Stimulated activated CD4-positive, alpha-beta T cell treated with anti-CD3 and anti-CD28 coated beads, Interleukin-1b, Interleukin-23, amount 100 ng/mL, for 48 hours (primary cell): ENCODE measurements around the gene PHACTR1.

Experiments used
- DNase-seq: peaks from one replicate; pipeline ENCODE4 v3.0.0-alpha.2; 2020

The PHACTR1 gene

DNA sequence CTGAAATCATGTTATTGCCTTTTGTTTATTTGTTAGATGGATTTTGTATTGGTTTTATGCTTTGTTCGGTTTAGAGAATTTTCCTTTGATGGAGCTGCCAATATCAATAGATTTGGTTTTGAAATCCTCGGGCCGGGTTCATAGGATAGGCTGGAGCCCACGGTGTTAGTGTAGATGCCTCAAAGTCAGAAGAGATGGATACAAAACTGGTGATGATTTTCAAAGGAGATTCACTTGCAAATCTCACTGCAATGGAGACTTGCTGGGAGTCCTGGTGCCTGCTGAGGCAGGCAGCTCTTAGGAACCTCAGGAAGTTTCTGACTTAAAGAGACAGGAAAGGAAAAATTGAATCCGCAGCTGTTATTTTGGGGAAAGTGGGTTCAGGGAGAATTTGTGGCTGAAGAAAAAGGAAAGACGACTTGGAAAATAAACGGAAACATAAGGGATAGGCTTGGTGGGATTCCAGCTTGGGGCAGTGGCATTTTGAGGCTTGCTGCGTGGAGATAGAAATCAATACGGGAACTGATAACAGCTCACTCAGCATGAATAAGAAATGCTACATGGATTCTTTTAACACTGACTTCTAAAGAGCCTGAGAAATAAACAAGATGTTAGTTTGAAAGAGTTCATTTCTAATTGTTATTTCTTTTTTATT is 241.6 kb downstream of the PHACTR1 start:
- no peak for DNase-seq

DNA sequence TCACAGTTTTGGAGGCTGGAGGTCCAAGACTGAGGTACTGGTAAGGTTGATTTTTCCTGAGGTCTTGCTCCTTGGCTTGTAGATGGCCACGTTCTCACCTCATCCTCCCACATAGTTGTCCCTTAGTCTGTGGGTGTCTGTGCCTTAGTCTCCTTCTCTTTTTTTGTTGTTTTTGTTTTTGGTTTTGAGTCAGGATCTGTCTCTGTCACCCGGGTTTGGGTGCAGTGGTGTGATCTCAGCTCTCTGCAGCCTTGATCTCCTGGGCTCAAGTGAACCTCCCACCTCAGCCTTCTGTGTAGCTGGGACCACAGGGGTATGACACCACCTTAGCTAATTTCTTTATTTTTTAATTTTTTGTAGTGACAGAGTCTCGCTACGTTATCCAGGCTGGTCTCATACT is 245.2 kb downstream of the PHACTR1 start:
- DNase-seq = no peak

DNA sequence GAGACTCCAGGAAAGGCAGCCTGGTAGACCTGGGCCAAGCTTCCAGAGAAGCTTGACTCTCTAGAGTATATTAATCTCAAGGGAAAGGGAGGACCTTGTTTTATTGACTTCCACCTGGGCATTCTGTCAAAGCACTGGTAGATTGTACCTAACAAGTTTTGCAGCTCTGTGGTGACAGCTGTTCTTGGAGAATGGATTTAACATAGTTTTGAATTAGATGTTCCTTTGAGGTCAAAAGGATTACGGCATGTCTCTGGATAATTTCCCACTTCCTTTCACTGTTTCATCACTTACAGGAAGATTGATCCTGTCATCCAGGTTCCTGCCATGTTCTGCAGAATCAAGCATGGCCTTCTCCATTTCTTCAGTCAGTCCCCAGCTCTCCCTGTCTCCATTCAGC is 246.0 kb downstream of the PHACTR1 start:
- DNase-seq = no peak

DNA sequence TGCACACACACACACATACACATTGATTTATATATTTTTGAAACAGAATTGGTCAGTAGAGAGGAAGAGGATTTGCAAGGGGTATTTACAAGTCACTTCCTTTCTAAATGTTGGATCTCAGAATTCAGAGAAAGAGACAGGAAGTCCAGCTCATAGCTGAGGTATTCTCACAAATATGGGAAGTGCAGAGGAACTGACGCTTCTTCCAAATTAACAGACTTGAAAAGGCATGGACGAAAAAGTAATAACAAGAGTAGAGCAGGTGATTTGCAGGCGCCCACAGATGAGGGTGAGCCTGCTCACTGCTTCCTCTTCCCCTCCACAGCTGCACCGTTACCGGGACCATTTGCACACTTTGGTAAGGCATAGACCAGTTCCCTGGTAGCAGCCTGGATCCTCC is 246.4 kb downstream of the PHACTR1 start:
- DNase-seq = no peak

DNA sequence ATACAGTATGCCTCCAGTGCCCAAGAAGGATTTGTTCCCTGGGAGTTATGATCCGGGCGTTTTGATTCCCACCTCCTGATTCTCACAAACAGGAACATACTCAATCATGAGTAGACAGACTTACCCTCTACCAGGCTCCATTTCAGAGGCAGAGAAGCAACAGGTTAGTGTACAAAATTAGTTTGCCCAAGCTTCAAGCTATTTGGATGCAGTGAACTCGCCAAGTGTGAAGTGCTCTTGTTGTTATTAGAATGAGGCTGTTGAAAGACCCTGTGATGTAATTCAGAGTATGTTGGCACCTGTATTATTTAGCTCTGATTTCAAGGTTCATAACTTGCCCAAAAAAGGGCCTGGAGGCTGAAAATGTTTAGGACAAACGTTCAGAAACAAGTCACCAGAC is 247.0 kb downstream of the PHACTR1 start:
- no peak for DNase-seq

DNA sequence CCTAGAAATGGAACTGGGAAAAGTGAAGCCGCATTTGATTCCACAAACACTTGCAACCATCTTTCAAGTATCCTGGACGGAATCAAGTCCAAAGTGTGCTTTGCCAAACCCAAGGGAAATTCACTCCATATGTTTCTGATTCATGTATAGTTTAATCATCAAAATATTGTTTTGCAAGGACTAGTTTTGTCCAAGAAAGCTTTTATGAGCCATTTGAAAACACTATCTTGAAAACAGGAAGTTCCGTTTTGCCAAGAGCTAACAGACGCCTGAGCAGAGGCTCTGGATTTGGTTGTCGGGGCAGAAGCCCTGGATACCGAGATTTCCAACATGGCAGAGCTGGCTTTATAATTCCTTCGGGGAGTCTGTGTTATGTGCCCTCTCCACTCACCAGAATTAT is 251.1 kb downstream of the PHACTR1 start:
- DNase-seq = no peak

DNA sequence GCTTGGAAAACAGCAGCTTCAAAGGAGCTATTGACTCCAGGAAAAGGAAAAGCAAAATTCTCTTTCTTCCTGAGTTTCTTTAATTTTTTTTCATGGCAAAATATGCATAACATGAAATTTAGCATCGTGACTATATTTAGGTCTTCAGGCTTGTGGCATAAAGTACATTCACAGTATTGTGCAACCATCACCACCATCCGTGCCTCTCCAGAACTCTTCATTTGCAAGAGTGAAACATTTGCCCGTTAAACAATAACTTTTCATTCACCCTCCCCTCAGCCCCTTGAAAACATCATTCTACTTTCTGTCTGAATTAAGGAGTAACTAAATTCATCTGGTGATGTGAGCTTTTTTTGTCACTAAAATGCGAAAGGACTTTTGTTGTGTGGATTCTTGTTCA is 251.7 kb downstream of the PHACTR1 start:
- no peak for DNase-seq

DNA sequence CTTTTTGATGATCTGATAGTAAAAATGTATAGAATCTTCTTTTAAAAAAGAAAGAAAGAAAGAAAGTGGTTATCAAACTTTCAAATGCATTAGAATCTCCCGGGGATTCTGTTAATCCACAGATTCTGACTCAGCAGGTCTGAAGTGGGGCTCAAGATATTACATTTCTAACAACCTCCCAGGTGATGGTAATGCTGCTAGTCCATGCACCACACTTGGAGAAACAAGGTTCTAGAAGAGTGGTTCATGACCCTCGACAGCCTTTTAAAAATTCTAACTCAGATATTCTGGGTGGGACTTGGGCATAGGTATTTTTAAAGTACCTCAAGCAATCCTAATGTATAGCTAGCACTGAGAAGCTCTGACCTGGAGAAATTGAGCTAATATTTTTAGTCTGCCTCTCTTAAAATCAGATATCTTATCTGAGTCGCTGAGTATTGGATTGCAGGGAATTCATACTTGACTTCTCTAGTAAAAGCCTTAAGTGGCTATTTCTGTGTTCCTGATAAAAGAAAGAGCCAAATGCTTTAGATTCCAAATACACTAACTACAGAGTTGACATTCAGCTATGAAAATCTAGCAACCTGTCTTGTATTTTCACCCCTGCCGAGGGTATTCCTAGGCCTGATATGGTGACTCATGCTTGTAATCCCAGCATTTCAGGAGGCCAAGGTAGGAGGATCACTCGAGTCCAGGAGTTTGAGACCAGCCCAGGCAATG is 252.4 kb downstream of the PHACTR1 start:
- no peak for DNase-seq

DNA sequence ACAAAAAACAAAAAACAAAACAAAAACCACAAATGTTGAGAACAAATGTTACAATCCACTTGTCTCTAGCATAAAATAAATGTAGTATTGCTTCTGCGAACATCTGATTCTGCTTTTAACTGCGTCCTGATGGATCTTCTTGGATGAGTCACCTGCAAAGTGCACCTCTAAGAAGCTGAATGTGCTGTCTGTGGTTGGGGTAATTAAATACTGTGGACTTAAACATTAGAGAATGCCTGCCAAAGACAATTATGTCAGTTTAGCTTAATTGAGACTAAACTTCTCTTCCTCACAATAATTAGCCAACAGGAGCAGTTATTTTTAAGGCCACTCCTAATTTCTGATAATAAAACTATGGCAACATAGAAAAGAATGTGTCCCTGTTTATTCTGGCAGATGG is 253.4 kb downstream of the PHACTR1 start:
- DNase-seq = no peak

DNA sequence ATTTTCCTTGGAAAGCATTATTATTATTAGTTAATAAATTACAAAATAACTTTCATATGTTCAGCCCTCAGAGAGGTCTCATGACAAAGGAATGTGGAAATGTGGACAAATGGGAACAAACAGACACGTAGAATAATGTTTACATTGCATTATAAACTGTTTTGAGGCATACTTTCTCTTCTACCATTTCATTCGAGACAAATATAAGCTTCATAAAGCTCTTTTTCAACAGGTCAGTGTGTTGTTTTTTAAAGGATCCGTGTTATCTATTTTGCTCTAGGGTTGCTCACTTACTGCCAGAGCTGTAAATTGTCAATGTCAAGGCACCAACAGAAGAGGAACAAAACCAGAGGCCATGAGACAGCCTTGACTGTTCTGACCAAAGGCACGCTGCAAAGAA is 256.8 kb downstream of the PHACTR1 start:
- DNase-seq = no peak

DNA sequence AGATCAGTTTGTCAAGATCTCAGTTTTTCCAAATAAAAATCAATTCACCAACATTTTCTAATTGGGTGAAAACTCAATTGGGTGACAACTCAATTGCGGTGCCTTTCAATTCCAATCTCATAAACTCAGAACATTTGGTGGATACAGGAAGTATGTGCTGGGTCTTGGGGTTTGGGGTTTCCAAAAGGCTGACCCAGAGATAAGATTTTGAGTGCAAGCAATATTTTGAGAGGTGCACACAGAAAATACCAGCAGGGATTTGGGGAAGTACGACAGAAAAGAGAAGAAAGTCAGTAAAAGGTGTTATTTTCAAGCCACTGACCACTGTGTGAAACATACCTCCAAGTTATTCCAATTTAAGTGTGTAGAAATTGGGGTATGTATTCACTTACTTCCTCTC is 258.0 kb downstream of the PHACTR1 start:
- no peak for DNase-seq

DNA sequence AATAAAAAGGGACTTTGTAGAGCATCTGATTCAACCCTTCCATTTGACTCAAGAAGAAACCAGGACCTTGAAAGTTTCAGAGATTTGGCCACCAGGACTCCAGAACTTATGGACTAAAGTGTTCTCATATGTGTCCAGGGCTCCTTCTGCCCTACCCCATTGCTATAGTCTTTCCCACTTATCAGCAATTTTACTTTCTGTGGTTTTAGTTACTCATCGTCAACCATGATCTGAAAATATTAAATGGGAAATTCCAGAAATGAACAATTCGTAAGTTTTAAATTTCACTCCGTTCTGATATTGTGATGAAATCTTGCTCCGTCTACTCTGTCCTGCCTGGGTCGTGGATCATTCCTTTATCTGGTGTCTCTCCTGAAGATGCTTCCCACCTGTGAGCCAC is 259.8 kb downstream of the PHACTR1 start:
- DNase-seq = no peak

DNA sequence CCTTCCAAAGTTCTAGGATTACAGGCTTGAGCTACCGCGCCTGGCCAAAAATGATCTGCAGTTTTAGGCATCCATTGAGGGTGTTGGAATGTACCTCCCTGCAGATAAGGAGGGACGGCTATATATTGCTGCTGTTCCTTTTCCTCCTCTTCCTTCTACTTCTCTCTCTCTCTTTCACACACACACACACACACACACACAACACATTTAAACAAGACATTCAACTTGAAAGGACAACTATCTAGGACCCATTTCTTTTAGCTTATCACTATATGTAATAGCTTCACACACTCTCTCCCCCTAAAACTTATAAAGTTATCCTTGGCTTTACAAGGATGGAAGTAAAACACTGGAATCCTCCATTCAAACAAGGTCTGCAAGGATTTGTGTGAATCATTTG is 260.6 kb downstream of the PHACTR1 start:
- DNase-seq = no peak

DNA sequence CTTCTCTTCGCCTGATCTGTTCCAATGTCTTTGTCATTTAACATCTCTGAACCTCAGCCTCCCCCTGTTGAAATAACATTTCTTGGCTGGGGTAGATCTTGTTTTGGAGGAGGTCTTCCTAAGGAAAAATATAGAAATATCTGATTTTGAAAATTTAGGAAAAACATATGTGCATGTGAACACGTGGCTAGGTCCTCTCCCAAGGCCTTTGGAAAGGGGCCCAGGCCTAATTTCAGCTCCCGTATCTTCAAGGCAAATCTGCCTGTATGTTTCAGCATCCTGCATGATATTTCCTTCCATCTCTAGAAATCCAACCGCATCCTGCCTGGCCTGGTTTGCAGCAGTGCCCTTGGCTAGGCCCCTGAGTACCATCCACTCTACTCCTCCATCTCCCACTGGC is 261.2 kb downstream of the PHACTR1 start:
- DNase-seq = no peak

DNA sequence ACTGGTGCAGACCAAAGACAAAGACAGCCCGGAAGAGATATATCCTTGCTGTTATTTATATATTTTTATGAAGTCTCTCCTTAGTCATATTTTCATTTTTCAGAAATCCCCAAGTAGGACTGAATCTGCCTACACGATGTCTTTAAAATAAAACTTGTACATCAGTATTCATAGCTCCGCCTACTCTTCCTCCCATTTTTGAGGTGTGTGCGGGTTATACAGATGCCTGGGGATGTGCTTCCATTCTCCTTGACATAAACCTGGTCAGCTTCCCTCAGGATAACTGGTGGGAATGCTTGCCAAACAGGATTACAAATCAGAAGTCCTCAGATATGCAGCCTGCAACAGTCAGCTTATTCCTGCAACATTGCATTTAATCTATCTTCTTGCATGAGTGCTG is 264.2 kb downstream of the PHACTR1 start:
- no peak for DNase-seq

DNA sequence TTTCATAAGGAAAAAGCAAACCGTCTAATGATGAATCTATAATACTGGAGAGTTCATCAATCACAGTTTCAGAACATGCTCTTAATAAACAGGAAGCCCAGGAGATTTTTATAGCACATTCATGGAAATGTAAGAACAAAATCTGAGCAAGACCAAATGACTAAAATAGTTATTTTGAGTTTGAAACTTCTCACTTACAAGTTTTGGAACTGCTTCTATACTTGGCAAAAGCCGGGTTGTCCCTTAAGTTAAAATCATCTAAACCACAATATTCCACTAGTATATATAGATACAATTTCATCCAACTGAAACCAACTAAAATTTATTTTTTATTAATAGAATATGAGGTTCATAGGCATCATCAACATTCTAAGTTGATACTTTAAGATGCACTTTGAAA is 268.2 kb downstream of the PHACTR1 start:
- no peak for DNase-seq

DNA sequence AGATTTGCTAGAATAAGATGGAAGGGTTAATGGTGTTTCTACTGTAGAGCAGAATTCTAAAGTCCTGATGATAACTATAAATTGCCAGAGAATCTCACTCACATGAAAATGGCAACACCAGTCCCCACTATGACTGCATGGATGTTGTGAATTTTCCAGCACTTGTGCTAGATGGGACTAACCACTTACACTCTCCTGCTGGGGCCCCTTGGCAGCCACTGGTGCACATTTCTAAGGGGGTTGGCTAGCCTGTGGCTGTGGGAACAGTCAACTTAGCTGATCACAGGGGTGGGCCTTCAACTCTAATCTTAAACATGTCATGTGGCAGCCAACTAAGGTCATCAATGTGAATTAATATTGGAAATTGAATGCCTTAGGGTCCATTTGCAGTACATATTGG is 271.2 kb downstream of the PHACTR1 start:
- DNase-seq = no peak

DNA sequence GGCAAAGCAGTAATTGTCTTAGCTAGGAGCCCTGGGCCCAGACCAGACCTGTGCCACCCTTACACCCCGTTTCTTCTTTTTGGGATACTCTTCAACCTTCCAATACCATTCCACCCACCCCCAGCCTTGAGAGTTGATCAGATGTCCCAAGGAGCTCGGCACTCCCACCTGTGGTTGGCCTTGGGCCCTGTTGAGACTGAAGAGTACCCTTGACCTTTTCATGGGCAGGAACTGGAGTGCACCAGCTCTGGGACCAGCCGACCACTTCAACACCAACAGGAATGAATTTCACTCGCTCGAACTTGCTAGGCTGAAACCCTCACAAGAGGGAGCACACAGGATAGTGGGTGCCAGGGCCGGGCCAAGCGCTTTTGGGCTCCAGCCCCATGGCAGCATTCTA is 273.6 kb downstream of the PHACTR1 start:
- no peak for DNase-seq

DNA sequence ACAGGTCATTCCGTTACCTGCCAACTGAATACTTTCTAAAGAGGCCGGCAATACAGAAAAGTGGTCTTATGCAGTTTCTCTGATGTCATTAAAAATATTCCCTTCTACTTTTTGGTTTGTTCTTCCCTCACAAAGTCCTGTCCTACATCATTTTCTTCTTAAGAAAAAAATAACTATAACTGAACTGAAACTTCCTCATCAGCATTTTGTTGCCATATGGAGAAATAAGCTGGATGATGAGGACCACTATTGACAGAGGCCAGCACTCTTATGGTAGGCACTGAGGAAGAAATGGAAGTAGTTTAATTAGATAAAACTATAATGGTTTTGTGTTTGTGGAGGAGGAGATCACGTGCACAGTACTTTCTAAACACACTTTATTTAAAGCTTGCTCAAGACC is 274.9 kb downstream of the PHACTR1 start:
- no peak for DNase-seq

DNA sequence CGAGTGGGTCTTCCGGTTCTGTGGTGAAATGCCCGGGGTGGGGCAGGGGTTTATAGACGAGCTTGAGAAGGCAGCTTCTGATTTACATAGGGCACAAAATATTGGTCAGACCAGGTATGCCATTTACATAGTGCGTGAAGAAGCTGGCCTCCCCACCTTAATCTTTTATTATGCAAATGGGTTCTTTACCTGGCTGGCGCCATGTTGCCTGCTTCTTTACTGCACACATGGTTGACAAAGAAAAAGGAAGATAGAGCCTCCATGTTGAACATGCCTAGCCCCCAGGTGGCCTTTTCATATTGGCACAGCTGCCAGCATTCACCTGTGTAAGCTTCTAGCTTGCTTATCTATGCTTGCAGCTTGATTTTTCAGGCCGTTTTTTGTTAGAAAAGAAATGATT is 276.2 kb downstream of the PHACTR1 start:
- DNase-seq = no peak

DNA sequence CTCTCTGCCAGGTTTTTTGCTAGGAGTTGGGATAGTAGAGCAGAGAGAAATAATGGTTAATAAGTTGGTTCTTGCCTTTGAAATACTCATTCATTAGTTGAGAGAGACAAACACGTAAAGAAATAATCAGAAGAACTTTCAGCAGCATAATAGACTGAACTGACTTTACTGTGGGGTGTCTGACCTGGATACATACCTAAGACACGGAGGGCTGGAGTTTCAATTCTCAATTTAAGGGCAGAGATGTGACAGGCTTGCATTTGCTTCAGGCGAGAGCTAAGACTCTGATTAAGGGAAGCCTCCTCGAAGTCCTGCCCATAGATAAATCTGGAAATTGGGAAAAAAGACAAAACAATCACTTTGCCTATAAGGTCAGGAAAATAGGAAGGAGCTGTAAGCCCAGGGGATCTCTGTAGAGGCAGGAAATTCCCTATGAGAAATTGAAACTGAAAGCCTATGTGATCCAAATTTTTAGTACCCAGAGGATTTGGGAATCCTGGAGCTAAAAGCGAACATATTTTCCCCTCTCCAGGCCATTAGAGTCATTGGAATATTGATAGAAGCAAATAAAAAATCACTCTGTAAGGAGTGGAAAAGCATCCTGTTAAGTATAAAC is 276.8 kb downstream of the PHACTR1 start:
- DNase-seq = no peak

DNA sequence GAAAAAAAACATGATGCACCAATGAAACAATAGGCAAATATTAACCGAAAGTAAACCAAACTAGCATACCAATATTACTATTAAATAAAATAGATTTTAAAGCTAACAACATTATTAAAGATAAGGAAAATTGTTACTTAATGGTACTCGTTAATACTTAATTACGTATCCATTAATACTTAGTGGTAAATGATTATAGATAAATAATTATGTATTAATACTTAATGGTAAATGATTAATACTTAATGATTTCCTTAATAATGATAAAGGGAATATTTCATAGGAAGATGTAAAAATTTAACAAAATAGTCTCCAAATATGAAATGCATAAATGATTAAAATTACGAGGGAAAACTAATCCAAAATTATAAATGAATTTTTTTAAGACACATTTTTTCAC is 278.9 kb downstream of the PHACTR1 start:
- no peak for DNase-seq

DNA sequence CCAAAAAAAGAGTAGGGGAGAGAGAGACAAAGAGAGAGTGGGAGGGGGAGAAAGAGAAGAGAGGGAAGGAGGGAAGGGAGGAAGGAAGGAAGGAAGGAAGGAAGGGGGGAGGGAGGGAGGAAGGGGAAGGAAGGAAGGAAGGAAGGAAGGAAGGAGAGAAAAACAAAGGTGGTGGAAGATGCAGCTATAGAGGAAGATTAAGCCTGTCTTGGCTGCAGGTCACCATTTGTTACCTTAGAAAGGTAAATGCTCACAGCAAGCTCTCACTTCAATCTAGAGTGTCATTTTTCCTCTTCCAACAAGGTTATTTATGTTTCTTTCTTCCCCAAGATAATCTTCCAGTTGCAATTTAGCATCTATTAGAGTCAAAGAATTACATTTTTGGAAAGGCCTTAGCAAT is 284.0 kb downstream of the PHACTR1 start:
- no peak for DNase-seq

DNA sequence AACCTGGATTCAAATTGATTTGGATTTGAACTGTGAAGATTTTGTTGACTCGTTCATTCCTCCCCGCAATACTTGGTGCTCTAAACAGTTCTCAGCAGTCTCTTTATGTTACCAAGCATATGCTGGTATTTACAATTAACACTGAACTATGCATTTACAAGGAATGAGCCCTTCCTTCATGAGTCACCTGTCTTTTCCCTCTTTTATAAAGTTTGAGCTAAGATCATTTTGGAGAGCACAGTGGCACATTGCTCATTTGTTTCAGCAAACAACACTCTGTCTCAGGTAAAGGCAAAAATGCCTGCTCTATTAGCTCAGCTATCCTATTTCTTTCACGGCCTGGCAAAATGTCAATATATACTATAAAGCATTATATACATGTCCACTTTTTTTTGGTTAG is 285.4 kb downstream of the PHACTR1 start:
- DNase-seq = no peak

DNA sequence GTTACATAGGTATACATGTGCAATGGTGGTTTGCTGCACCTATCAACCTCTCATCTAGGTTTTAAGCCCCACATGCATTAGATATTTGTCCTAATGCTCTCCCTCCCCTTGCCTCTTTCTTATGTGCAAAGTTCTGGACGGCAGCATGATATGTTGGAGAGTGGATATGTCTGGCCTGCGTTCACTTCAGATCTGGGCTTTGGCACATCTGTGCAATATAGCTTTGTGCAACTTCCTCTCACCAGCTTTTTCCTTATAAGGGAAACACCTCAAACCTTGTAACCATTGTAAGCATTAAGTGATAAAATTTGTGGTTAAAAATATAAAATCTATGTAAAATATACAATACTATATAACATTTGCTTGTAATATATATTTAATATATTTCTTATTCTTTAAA is 288.0 kb downstream of the PHACTR1 start:
- no peak for DNase-seq
